ENCODE data around the gene PRKD2.
"Not testable (repeated sequence)": the region's sequence is repeated elsewhere in the genome, so short reads cannot be mapped to it uniquely, and the experiment has no call there.

PRKD2 gene

DNA sequence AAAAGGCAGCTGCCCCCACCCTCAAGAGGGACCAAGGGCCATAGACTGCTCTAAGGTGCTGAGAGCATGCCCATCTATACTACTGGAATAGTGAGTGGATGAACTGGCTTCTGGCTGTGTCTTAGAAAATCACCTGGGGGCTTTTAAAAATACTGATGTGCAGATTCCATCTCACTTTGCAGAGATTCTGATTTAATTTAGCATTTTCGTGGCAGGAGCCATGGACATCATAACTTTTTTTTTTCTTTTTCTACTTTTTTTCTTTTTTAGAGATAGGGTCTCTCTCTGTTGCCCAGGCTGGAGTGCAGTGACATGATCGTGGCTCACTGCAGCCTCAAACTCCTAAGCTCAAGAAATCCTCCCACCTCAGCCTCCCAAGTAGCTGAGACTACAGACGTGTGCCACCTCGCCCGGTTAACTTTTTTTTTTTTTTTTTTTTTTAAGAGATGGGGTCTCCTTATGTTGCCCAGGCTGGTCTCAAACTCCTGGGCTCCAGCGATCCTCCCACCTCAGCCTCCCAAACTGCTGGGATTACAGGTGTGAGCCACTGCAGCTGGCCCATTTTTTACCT lies 4.1 kb downstream of the PRKD2 start:
- H3K27me3 ChIP-seq (ENCODE audit: control insufficient read depth, insufficient read depth, low read length); H3K9me3 ChIP-seq (ENCODE audit: control insufficient read depth, low read length); H3K4me3 ChIP-seq (ENCODE audit: low read length); H3K36me3 ChIP-seq (ENCODE audit: control insufficient read depth, insufficient read depth, low read length); H3K9ac ChIP-seq (ENCODE audit: low read length): not testable (repeated sequence)
- peaks cover 16% of the 10 kb centered on the region for H3K4me1 ChIP-seq (ENCODE audit: control insufficient read depth, insufficient read depth, low read length)

DNA sequence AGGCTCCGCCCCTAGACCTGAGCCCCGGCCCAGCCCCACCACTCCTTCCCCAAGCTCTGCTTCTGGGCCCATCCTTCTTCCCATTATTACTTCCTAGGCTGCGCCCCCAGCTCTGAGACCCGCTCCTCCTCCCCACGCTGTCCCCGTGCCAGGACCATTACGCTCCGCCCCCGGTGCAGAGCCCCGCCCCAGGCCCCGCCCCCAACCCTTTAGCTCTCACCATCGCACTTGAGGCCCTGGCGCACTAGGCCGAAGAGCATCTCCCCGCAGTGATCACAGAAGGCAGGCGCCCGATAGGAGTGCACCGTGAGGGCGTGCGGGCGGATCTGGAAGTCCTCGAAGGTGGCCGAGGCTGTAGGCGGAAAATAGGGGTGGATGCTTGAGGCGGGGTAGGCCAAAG lies 6.2 kb downstream of the PRKD2 start:
- Histone ChIP-seq H3K27me3 (ENCODE audit: control insufficient read depth, insufficient read depth, low read length) (no peaks in the 10 kb centered on the region), H3K9ac (ENCODE audit: low read length) (no peak overlapping the region), H3K4me3 (ENCODE audit: low read length) (no peak overlapping the region), H3K4me1 (ENCODE audit: control insufficient read depth, insufficient read depth, low read length) (peaks cover 10% of the 10 kb centered on the region), H3K9me3 (ENCODE audit: control insufficient read depth, low read length) (no peaks in the 10 kb centered on the region), H3K36me3 (ENCODE audit: control insufficient read depth, insufficient read depth, low read length) (no peaks in the 10 kb centered on the region)

DNA sequence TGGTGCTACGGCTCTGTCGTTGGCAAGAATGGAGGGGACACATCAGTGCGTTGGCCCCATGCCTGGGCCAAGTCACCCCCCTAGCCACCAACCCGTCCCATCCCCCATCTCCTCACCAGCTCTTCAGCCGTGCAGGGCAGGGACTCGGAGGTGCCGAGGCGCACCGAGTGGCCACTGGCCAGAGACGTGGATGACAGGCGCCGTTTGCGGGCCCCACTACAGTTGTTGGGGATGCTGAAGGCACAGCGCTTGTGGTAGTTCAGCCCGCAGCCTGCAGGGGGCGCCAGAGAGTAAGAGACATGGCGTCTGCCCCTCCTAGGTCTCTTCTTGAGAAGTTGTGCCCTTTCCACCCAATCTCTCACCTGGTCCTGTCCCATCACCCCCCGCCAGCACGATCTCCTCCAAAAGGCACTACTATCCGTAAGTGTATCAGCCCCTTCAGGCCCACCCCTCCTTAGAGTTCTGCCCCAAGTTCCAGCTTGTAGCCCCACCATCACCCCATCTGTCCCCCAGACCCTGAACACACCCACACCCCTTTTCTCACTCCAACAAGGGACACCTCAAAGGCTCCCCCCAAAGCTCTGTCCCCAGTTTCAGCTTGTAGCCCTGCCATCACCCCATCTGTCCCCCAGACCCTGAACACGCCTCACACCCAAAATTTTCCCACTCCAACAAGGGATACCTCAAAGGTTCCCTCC lies 12.4 kb downstream of the PRKD2 start:
- peaks cover 12% of the 10 kb centered on the region for H3K36me3 ChIP-seq (ENCODE audit: control insufficient read depth, insufficient read depth, low read length)
- H3K4me3 ChIP-seq (ENCODE audit: low read length) = no peak overlapping the region
- no peaks in the 10 kb centered on the region for H3K4me1 ChIP-seq (ENCODE audit: control insufficient read depth, insufficient read depth, low read length)
- no peaks in the 10 kb centered on the region for H3K9me3 ChIP-seq (ENCODE audit: control insufficient read depth, low read length)
- H3K27me3 ChIP-seq (ENCODE audit: control insufficient read depth, insufficient read depth, low read length) = no peaks in the 10 kb centered on the region
- H3K9ac ChIP-seq (ENCODE audit: low read length) = no peak overlapping the region

DNA sequence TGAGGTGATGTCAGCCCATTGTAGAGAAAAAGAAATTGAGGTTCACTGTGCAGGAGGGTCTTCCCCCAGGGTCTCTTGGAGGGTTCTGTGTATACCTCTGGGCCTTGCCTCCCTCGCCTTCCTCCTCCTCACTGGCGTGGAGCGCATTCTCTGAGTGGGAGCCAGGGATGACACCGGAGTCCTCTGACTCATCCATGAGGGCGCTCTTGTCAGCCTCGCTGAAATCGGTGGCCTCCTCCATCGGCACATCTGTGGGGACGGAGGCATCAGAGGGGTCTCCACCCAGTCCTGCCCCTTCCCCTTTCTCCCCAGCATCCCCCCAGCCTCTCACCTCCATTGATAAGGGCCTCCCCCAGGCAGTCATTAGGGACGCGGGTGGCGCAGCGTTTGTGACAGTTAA lies 16.2 kb downstream of the PRKD2 start:
- no peak overlapping the region for H3K4me3 ChIP-seq (ENCODE audit: low read length)
- H3K36me3 ChIP-seq (ENCODE audit: control insufficient read depth, insufficient read depth, low read length) = peaks cover 31% of the 10 kb centered on the region
- no peaks in the 10 kb centered on the region for H3K9me3 ChIP-seq (ENCODE audit: control insufficient read depth, low read length)
- peaks cover 8% of the 10 kb centered on the region for H3K4me1 ChIP-seq (ENCODE audit: control insufficient read depth, insufficient read depth, low read length)
- H3K27me3 ChIP-seq (ENCODE audit: control insufficient read depth, insufficient read depth, low read length) = no peaks in the 10 kb centered on the region
- H3K9ac ChIP-seq (ENCODE audit: low read length) = no peak overlapping the region

DNA sequence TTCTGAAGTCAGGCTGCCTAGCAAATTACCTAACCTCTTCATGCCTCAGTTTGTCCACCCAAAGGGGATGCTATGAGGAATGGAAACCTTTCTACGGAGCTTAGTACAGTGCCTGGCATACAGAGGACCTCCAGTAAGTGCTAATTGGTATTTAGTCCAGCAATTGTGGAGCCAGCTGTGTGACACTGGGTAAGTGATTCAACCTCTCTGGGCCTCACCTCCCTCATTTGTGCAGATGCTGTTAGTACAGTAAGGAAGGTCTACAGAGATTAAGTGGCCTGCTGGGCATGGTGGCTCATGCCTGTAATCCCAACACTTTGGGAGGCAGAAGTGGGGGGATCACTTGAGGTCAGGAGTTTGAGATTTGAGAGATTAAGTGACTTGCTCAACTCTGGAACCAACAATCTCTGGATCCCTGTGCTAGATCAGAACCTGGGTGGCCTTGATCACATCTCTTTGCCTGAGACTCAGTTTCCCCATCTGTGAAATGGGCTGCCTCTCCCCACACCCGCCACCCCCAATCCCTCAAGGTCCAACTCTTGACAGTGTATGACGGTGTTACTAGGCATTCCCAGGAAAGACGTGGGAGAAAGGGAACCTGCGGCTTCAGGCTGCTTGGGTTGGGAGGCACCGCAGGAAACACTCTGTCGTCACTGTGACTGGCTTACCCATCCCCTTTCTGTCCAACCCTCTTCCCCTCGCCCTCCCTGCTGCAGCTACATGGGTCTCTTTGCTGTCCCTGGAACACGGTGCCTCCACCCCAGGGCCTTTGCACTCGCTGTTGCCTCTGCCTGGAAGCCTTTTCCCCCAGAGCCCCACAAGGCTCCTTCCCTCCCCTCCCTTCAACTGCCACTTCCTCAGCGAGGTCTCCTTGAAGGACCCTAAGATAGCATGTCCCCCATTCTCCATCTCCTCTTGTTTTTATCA lies 18.3 kb downstream of the PRKD2 start:
- Histone ChIP-seq H3K9me3 (ENCODE audit: control insufficient read depth, low read length) (no peaks in the 10 kb centered on the region), H3K36me3 (ENCODE audit: control insufficient read depth, insufficient read depth, low read length) (peaks cover 32% of the 10 kb centered on the region)

DNA sequence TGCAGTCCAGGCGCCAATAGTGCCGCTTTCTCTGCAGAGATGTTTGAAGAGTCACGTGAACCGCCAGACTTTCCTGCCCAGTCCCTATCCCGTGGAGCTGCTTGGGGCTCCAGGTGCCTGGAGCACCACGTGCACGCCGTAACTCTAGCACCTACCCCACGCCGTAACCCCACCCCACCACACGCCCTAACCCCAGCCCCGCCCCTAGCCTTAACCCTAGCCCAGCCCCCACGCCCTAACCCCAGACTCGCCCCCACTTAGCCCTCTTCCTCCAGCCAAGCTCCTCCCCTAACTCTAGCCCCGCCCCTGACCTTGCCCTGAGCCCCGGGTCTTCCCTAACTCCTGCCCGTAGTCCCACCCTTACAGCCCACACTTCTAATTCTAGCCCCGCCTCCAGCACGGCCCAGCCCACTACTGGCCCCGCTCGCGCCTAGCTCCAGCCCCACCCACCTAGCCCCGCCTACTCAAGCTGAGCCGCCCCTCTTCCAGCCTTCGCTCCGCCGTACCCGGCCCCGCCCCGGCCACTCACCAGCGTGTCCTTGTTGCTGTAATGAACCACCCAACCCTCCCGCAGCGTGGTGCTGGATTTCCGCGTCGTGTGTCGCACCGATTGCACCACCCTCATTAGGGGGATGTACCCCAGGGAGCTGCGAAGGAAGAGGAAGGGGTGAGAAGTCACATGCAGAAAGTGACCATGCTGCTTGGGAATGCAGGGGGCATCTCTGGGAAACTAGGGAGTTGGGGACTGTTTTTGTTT lies 19.5 kb downstream of the PRKD2 start:
- no peak overlapping the region for H3K4me3 ChIP-seq (ENCODE audit: low read length)
- H3K4me1 ChIP-seq (ENCODE audit: control insufficient read depth, insufficient read depth, low read length) = peaks cover 8% of the 10 kb centered on the region
- no peaks in the 10 kb centered on the region for H3K27me3 ChIP-seq (ENCODE audit: control insufficient read depth, insufficient read depth, low read length)
- H3K36me3 ChIP-seq (ENCODE audit: control insufficient read depth, insufficient read depth, low read length) = peaks cover 40% of the 10 kb centered on the region
- no peaks in the 10 kb centered on the region for H3K9me3 ChIP-seq (ENCODE audit: control insufficient read depth, low read length)
- H3K9ac ChIP-seq (ENCODE audit: low read length) = no peak overlapping the region

More for the DNA sequence above, 18.3 kb downstream of the PRKD2 start:
- H3K4me3 ChIP-seq (ENCODE audit: low read length) = no peak overlapping the region
- peaks cover 8% of the 10 kb centered on the region for H3K4me1 ChIP-seq (ENCODE audit: control insufficient read depth, insufficient read depth, low read length)
- H3K27me3 ChIP-seq (ENCODE audit: control insufficient read depth, insufficient read depth, low read length) = no peaks in the 10 kb centered on the region
- no peak overlapping the region for H3K9ac ChIP-seq (ENCODE audit: low read length)

DNA sequence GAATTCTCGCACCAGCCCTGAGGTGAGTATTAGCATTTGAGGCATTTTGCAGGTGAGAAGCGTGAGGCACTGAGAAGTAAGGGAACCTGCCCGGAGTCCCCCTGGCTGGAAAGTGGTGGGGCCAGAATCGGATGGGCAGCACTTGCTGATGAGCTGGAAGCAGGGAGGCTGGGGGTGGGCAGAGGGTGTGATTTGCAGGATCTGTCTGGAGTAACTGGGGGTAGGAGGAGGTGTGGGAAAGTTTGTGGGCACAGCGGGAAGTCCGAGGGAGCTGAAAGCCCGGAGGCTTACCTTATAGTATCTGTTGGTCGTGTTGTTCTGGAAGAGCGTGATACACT lies 20.1 kb downstream of the PRKD2 start:
- Histone ChIP-seq H3K27me3 (ENCODE audit: control insufficient read depth, insufficient read depth, low read length) (no peaks in the 10 kb centered on the region), H3K4me1 (ENCODE audit: control insufficient read depth, insufficient read depth, low read length) (peaks cover 8% of the 10 kb centered on the region), H3K36me3 (ENCODE audit: control insufficient read depth, insufficient read depth, low read length) (peaks cover 37% of the 10 kb centered on the region), H3K4me3 (ENCODE audit: low read length) (no peak overlapping the region), H3K9ac (ENCODE audit: low read length) (no peak overlapping the region), H3K9me3 (ENCODE audit: control insufficient read depth, low read length) (no peaks in the 10 kb centered on the region)

DNA sequence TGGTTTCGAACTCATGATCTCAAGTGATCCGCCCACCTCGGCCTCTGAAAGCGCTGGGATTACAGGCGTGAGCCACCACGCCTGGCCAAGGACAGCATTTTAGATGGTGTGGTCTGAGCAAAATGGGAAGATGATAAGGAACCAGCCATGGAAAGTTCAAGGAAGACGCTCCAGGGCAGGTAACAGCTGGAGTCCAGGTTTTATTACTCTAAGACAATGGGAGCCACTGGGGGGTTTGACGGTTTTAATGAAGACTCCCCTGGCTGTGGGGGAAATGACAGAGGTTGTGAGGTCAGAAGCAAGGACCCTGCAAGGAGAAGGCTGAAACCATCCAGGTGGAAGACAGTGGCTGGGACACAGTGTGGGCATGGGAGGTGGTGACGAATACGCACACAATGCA lies 20.9 kb downstream of the PRKD2 start:
- Histone ChIP-seq H3K9ac (ENCODE audit: low read length) (no peak overlapping the region), H3K9me3 (ENCODE audit: control insufficient read depth, low read length) (no peaks in the 10 kb centered on the region), H3K4me3 (ENCODE audit: low read length) (no peak overlapping the region), H3K36me3 (ENCODE audit: control insufficient read depth, insufficient read depth, low read length) (peaks cover 42% of the 10 kb centered on the region), H3K4me1 (ENCODE audit: control insufficient read depth, insufficient read depth, low read length) (peaks cover 8% of the 10 kb centered on the region), H3K27me3 (ENCODE audit: control insufficient read depth, insufficient read depth, low read length) (no peaks in the 10 kb centered on the region)

DNA sequence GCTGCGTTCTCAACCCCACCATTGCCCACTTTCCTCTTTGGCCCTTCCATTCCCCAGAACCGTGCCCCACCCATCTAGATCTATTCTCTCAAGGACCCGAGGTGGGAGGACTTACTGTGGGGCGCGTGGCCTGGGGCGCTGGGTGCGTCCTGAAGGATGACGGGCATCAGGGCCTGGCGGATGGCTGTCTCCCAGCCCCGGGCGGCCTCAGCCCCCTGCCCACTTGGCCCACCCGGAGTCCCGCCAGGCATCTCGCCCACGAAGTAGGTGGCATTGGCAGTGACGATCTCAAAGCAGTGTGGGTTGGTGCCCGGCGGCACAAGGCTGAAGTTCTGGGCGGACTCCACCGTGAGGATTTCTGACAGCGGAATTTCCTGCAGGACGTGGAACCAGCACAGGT lies 23.2 kb downstream of the PRKD2 start:
- H3K36me3 ChIP-seq (ENCODE audit: control insufficient read depth, insufficient read depth, low read length) = peaks cover 38% of the 10 kb centered on the region

DNA sequence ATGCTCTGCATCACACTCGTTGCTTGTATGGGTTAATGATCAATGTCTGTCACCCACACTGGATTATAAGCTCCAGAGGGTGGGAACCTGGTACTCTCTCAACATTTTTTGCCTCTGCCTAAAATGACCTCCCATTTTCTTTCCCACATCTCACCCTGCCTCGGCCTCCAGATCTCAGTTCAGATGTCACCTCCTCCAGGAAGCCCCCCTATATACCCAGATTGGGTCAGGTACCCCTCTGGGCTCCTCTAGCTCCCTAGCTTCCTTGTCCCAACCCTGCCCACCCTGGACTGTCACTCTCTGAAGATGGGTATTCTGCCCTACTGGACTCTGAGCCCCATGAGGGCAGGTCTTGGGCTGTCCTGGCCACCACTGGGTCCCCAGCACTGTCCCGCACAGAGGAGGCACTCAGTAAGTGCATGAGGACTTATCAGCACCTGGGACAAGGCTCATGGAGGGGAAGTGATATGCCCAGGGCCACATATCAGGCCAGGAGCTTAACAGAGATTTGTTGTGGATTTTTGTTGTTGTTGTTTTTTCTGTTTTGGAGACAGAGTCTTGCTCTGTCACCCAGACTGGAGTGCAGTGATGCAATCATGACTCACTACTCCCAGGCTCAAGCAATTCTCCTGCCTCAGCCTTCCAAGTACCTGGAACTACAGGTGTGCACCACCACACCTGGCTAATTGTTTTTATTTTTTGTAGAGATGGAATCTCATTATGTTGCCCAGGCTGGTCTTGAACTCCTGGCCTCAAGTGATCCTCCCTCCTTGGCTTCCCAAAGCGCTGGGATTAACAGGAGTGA lies 23.8 kb downstream of the PRKD2 start:
- Histone ChIP-seq H3K4me1 (ENCODE audit: control insufficient read depth, insufficient read depth, low read length) (peaks cover 8% of the 10 kb centered on the region), H3K36me3 (ENCODE audit: control insufficient read depth, insufficient read depth, low read length) (peaks cover 38% of the 10 kb centered on the region), H3K4me3 (ENCODE audit: low read length) (no peak overlapping the region), H3K9me3 (ENCODE audit: control insufficient read depth, low read length) (no peaks in the 10 kb centered on the region), H3K27me3 (ENCODE audit: control insufficient read depth, insufficient read depth, low read length) (no peaks in the 10 kb centered on the region), H3K9ac (ENCODE audit: low read length) (no peak overlapping the region)

More for the DNA sequence above, 23.2 kb downstream of the PRKD2 start:
- H3K27me3 ChIP-seq (ENCODE audit: control insufficient read depth, insufficient read depth, low read length) = no peaks in the 10 kb centered on the region
- no peak overlapping the region for H3K9ac ChIP-seq (ENCODE audit: low read length)
- H3K9me3 ChIP-seq (ENCODE audit: control insufficient read depth, low read length) = no peaks in the 10 kb centered on the region
- H3K4me1 ChIP-seq (ENCODE audit: control insufficient read depth, insufficient read depth, low read length) = peaks cover 8% of the 10 kb centered on the region
- no peak overlapping the region for H3K4me3 ChIP-seq (ENCODE audit: low read length)

DNA sequence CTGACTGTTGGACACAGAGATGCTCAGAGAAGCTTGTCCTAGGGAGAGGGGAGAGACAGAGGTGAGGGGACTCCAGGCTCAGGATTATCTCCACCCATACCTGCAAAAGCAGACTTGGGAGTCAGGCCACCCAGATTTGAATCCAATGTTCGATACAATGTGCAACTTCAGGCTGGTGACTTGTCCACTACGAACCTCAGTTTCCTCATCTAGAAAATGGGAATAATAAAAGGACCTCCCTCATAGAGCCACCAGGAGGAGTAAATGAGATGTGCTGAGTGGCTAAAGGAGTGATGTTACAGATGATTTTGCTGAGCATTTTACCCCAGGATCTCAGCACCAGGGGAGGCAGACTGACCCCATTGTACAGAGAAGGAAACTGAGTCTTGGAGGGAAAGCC lies 25.0 kb downstream of the PRKD2 start:
- H3K36me3 ChIP-seq (ENCODE audit: control insufficient read depth, insufficient read depth, low read length) = peaks cover 37% of the 10 kb centered on the region
- H3K4me3 ChIP-seq (ENCODE audit: low read length) = no peak overlapping the region
- no peaks in the 10 kb centered on the region for H3K4me1 ChIP-seq (ENCODE audit: control insufficient read depth, insufficient read depth, low read length)
- H3K27me3 ChIP-seq (ENCODE audit: control insufficient read depth, insufficient read depth, low read length) = no peaks in the 10 kb centered on the region
- H3K9me3 ChIP-seq (ENCODE audit: control insufficient read depth, low read length) = no peaks in the 10 kb centered on the region
- no peak overlapping the region for H3K9ac ChIP-seq (ENCODE audit: low read length)

Data from mucosa of stomach (tissue), 1 donor.